Renal cortical epithelial cell (primary cell): ENCODE data around the gene MAST1. TPM values are rescaled to one million over a fixed set of nuclear protein-coding genes. Genes with fewer than 3 reads are reported as not detected.
A peak's percentile ranks its signal among the peaks of the same experiment; 100 is the strongest.
"Not testable (repeated sequence)": the region's sequence is repeated elsewhere in the genome, so short reads cannot be mapped to it uniquely, and the experiment has no call there.

Experiments
- DNase-seq: peaks from one replicate; pipeline ENCODE4 v3.0.0-alpha.2; 2011; ENCODE audit warnings: low read depth
- total RNA-seq: library from RNA; depleted of rRNA; stranded (reverse); fragments of >200 nt; gene quantifications from 2 replicates; pipeline ENCODE4 v1.2.3, GENCODE V29; 2014

The MAST1 gene
- total RNA-seq, 1 donor from 2014 or later = 0.20 TPM

- peak; percentile 56 for DNase-seq
These were observed 2.1 kb downstream of the MAST1 start for GRCh38 chr19:12840091-12841079.

DNA sequence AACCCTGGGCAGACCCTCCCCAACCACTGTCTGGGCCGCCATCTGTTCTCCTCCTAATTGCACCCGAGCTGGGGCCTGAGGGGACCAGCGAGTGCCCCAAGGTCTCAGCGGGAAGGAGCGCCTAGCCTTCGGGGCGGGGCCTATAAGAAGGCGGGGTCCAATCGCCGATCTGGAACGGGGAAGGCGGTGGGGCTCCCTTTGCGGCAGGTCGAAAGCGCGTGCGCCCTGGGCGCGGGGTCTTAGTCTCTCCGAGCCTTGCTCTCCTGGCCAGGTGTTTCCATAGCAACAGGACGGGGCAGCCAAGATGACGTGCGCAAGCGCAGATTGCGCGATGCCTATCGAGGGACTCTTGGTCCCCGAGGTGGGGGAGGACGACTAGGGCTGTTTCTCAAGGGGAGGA lies 2.8 kb downstream of the MAST1 start:
- DNase-seq = no peak

DNA sequence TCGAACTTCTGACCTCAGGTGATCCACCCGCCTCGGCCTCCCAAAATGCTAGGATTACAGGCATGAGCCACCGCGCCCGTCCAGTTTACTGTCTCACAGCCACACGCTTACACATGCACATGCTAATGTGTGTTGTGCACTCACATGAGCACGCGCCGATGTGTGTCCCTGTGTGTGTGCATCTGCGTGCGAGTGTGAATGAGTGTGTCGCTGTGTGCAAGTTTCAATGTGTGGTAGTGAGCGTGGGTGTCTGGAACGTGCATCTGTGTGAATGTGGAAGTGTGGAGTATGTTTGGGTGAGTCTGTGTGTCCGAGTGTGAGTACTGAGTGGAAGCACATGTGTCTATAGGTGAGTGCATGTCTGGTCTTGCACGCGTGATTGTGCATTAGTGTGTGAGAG lies 4.2 kb downstream of the MAST1 start:
- no peak for DNase-seq

DNA sequence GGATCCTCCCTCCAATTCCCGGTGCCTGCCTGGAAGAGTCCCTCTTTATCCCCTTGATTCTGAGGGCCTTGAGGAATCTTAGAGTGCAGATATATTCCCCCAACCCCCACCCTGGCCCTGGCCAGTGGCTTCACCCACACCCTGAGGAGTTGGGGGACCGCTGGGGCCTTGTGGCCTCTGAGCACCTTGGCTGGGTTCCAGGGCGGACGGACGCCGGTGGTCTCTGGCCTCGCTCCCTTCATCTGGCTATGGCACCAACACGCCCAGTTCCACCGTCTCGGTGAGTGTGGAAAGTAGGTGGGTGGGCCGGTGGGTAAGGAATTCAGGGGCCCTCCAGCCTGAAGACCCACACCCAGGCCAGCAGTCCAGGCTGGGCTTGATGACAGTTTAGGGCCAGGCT lies 5.0 kb downstream of the MAST1 start:
- no peak for DNase-seq

DNA sequence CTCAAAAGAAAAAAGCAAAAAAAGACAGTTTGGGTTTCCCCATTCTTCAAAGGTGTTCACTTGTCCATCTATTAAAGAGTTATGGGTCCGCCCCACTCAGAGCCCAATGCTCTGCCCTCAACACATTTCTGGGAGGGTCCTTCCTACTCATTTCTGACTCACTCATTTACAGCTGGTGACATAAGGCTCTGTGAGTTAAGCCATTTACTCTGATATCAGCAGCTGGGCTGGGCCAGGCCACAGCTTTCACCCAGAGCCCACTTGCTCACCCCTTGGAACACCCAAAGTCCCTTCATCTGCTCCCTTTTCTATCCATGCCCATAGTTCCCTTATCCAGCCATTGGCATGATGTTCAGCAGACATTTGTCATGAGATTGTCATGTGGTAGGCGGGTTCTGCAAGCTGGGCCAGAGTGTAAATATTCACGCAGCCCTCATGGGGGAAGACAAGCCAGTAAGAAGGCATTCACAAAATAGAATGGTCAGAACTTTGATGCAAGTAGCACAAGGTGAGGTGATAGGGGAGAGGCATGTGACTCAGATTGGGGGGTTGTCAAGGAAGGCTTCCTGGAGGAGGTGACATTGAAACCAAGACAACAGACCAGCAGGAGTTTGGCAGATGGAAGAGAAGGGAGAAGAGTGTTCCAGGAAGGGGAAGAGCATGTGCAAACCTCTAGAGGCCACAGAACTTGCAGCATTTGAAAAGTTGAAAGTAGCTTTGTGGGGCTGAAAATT lies 5.9 kb downstream of the MAST1 start:
- no peak for DNase-seq

GRCh38 chr19:12846613-12847012 lies 8.3 kb downstream of the MAST1 start:
- not testable (repeated sequence) for DNase-seq

DNA sequence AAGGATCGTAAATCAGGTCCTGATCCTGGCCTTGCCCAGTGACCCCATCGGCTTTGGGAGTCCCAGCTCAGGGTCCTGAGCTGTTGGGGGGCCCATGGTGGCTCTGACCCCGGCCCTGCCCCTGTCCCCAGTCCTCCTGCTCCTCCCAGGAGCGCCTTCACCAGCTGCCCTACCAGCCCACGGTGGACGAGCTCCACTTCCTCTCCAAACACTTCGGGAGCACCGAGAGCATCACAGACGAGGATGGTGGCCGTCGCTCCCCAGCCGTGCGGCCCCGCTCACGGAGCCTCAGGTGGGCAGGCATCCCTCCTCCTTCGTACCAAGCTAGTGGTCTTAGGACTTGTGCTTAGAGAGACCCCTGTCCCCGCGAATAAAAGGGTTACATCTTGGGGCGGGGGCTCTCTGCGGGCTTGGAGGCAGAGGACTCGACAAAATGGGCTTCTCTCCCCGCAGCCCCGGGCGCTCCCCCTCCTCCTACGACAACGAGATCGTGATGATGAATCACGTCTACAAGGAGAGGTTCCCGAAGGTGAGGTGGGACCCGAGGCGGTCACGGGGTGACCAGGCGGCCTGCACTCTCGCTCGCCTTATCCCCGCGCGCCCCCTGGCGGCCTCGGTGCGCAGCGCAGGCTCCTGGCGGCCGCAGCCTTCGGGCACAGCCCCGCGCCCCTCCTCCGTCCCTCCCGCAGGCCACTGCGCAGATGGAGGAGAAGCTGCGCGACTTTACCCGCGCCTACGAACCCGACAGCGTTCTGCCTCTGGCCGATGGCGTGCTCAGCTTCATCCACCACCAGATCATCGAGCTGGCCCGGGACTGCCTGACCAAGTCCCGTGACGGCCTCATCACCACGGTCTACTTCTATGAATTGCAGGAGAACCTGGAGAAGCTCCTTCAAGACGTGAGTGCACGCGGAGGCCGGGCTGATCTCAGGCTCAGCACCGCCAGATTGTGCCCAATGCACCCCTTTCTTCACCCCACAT lies 9.1 kb downstream of the MAST1 start:
- DNase-seq = peak; percentile 63

- no peak for DNase-seq
These were observed 18.3 kb downstream of the MAST1 start for GRCh38 chr19:12856653-12857052.

DNA sequence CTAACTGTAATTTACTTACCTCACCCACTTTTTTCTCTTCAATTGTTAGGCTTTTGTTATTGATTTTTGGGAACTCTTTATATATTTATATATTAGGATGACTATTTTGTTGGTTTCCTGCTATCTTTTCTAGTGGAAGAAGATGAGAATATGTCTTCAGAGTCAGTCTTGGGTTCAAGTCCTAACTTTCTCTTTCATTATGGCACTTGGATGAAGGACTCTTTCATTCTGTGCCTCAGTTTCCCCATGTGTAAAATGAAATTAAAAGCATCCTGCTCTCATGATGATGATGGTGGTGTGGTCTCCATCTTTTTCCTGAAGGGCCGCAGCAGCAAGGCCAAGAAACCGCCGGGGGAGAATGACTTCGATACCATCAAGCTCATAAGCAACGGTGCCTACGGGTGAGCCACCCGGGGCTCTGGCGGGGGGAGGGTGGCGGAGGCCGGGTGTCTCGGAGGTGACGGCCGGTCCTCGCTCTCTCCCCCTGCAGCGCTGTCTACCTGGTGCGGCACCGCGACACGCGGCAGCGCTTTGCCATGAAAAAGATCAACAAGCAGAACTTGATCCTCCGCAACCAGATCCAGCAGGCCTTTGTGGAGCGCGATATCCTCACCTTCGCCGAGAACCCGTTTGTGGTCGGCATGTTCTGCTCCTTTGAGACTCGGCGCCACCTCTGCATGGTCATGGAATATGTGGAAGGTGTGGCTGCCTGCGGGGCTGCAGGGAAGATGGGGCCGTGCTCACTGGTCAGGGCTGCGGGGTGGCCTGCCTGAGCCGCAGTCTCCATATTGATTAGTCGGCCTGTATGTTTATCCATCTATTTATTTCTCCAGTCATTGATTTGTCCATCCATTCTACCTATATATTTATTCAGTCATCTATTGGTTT lies 20.0 kb downstream of the MAST1 start:
- DNase-seq = no peak

GRCh38 chr19:12859546-12859945 lies 21.2 kb downstream of the MAST1 start:
- no peak for DNase-seq

GRCh38 chr19:12864143-12864542 lies 25.8 kb downstream of the MAST1 start:
- no peak for DNase-seq

DNA sequence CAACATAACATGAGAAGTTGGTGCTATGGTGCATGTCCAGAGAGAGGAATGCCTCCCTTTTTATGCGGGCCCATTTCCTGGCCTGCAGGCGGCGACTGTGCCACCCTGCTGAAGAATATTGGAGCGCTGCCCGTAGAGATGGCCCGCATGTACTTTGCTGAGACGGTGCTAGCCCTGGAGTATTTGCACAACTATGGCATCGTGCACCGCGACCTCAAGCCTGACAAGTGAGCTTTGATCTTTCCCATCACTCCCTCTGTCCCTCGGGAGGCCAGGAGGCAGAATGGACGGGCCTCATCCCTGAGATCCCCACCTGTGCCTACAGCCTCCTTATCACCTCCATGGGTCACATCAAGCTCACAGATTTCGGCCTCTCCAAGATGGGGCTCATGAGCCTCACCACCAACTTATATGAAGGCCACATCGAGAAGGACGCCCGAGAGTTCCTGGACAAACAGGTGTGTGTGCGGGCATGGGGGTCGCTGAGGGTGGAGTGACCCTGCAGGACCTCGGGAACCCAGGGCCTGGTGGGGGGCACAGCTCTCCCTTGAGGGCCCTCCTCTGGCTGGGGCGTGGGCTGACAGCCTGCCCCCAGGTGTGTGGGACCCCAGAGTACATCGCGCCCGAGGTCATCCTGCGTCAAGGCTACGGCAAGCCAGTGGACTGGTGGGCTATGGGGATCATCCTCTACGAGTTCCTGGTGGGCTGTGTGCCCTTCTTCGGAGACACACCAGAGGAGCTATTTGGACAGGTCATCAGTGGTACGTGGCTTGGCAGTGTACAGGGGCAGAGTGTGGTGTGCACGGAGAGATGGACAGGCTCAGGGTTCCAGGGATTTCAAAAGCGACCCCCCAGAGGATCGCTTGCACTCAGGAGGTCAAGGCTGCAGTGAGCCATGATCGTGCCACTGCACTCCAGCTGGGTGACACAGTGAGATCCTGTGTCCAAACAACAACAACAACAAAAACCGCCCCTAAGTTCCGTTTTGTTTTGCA lies 26.7 kb downstream of the MAST1 start:
- no peak for DNase-seq

- DNase-seq = no peak
These were observed 27.6 kb downstream of the MAST1 start for GRCh38 chr19:12865746-12866415.

GRCh38 chr19:12866416-12867119 lies 28.3 kb downstream of the MAST1 start:
- DNase-seq = no peak

DNA sequence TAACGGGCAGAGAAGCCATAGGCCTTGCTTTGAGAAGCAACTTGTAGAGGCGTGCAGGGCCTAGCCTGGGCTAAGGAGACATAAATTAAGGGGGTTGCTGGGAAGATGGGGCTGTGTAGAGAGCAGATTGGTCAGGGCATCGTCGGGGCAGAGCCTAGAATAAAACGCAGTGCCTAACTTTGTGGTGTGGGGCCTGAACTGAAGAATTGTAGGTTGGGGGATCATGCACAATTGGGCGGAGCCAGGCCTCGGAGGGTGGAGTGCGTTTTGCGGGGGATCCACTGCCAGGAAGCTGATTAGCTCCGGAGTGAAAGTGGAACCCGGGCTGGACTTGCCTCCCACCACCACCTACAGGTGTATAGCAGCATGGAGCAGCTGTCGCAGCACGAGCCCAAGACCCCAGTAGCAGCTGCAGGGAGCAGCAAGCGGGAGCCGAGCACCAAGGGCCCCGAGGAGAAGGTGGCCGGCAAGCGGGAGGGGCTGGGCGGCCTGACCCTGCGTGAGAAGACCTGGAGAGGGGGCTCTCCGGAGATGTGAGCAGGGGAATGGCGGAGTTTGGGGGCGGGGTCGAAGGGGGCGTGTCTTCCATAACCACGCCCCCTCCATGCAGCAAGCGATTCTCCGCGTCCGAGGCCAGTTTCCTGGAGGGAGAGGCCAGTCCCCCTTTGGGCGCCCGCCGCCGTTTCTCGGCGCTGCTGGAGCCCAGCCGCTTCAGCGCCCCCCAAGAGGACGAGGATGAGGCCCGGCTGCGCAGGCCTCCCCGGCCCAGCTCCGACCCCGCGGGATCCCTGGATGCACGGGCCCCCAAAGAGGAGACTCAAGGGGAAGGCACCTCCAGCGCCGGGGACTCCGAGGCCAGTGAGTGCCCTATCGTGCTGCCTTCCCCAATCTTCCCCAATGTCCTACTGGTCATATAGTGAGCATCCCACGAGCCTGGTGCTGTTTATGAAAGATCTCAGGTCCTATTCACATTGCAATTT lies 29.1 kb downstream of the MAST1 start:
- DNase-seq = peak; percentile 27

- no peak for DNase-seq
These were observed 30.3 kb downstream of the MAST1 start for GRCh38 chr19:12868540-12869112.

GRCh38 chr19:12871681-12872080 lies 33.4 kb downstream of the MAST1 start:
- DNase-seq = no peak
